SK-N-MC (cell line): ENCODE data around the gene OSTC.

Experiments used
- EZH2 ChIP-seq: fragments of 200-600 bp; sonication (generic); IDR thresholded peaks from one replicate; pipeline ENCODE4 v1.6.1; 2017; ENCODE audit warnings: antibody characterized with exemption
- FOXP2 ChIP-seq: optimal IDR thresholded peaks from 2 replicates; pipeline ENCODE3; 2011; ENCODE audit warnings: mild to moderate bottlenecking, moderate library complexity; ENCODE audit not compliant: insufficient read depth; ENCODE audit errors: extremely low read length, control extremely low read depth
- POLR2AphosphoS5 ChIP-seq: IDR thresholded peaks from 2 replicates; pipeline ENCODE4 v1.6.1; 2012; ENCODE audit warnings: mild to moderate bottlenecking, low read depth, low read length, borderline replicate concordance

- no peak for TF ChIP-seq POLR2AphosphoS5
- TF ChIP-seq EZH2 = no peak
- TF ChIP-seq FOXP2 = no peak
These were observed 52.6 kb downstream of the OSTC start for GRCh38 chr4:108702960-108703359.
